Hippocampal formation (tissue), 2 donors: Measurements from ENCODE around the gene PPM1L.
"Not testable (repeated sequence)": the region's sequence is repeated elsewhere in the genome, so short reads cannot be mapped to it uniquely, and the experiment has no call there.

Experiments
- DNase-seq, 2 donors: peaks; one replicate each; lab custom pipeline; 2025; lab: John Stamatoyannopoulos, UW

The PPM1L gene

GRCh38 chr3:160931474-160931873 lies 175.4 kb downstream of the PPM1L start:
- DNase-seq, result no peak

GRCh38 chr3:160935413-160936095 lies 179.5 kb downstream of the PPM1L start:
- no peak for DNase-seq

- no peak for DNase-seq
Observed at GRCh38 chr3:160941885-160942494, 186.0 kb downstream of the PPM1L start.

GRCh38 chr3:160943996-160944395 lies 188.0 kb downstream of the PPM1L start:
- no peak for DNase-seq

- no peak for DNase-seq
Observed at GRCh38 chr3:160945336-160945735, 189.3 kb downstream of the PPM1L start.

- DNase-seq, result no peak
Observed at GRCh38 chr3:160948273-160948672, 192.2 kb downstream of the PPM1L start.

GRCh38 chr3:160949460-160949859 lies 193.4 kb downstream of the PPM1L start:
- no peak for DNase-seq

- no peak for DNase-seq
Observed at GRCh38 chr3:160950542-160950941, 194.5 kb downstream of the PPM1L start.

- no peak for DNase-seq
Observed at GRCh38 chr3:160950954-160951353, 194.9 kb downstream of the PPM1L start.

- DNase-seq, result no peak
Observed at GRCh38 chr3:160951642-160952487, 195.8 kb downstream of the PPM1L start.

GRCh38 chr3:160953686-160954085 lies 197.7 kb downstream of the PPM1L start:
- no peak for DNase-seq

GRCh38 chr3:160956785-160957184 lies 200.8 kb downstream of the PPM1L start:
- DNase-seq, result no peak

- no peak for DNase-seq
Observed at GRCh38 chr3:160960568-160960967, 204.5 kb downstream of the PPM1L start.

- no peak for DNase-seq
Observed at GRCh38 chr3:160963949-160964348, 207.9 kb downstream of the PPM1L start.

- DNase-seq, result no peak
Observed at GRCh38 chr3:160968761-160969160, 212.7 kb downstream of the PPM1L start.

- DNase-seq, result no peak
Observed at GRCh38 chr3:160973067-160973809, 217.2 kb downstream of the PPM1L start.

GRCh38 chr3:160977773-160978172 lies 221.7 kb downstream of the PPM1L start:
- DNase-seq, result no peak

GRCh38 chr3:160980740-160981139 lies 224.7 kb downstream of the PPM1L start:
- DNase-seq, result no peak

- peak; percentile 8 to 20 for DNase-seq
Observed at GRCh38 chr3:160981217-160981938, 225.3 kb downstream of the PPM1L start.

- no peak for DNase-seq
Observed at GRCh38 chr3:160982491-160982890, 226.5 kb downstream of the PPM1L start.

- DNase-seq, result not testable (repeated sequence)
Observed at GRCh38 chr3:160983900-160984299, 227.9 kb downstream of the PPM1L start.
